Smooth muscle cell (in vitro differentiated cells): ENCODE data around the gene SUGCT. TPM values are rescaled to one million over a fixed set of nuclear protein-coding genes. Genes with fewer than 3 reads are reported as not detected.

Experiments used
- DNase-seq: peaks from one replicate; lab custom pipeline; 2025; ENCODE audit not compliant: unreplicated experiment; lab: John Stamatoyannopoulos, UW
- H2AFZ ChIP-seq: fragments of 200-600 bp; sonication (generic); 2 replicates; pipeline ENCODE4 v1.6.0; 2016; ENCODE audit warnings: antibody characterized with exemption, low read depth, mild to moderate bottlenecking
- H3F3A ChIP-seq: fragments of 200-600 bp; sonication (generic); 2 replicates; pipeline ENCODE4 v1.6.0; 2017; ENCODE audit warnings: antibody characterized with exemption, low read depth
- H3K27ac ChIP-seq: fragments of 200-600 bp; sonication (generic); 2 replicates; pipeline ENCODE4 v1.5.1; 2016; ENCODE audit warnings: low read depth, mild to moderate bottlenecking
- H3K27me3 ChIP-seq: fragments of 200-600 bp; sonication (generic); 2 replicates; pipeline ENCODE4 v1.6.1; 2016; ENCODE audit warnings: low read depth, mild to moderate bottlenecking
- H3K36me3 ChIP-seq: fragments of 200-600 bp; sonication (generic); 2 replicates; pipeline ENCODE4 v1.5.1; 2016; ENCODE audit warnings: low read depth
- H3K4me1 ChIP-seq: fragments of 200-600 bp; sonication (generic); 2 replicates; pipeline ENCODE4 v1.5.1; 2016; ENCODE audit warnings: low read depth
- H3K4me2 ChIP-seq: fragments of 200-600 bp; sonication (generic); 2 replicates; pipeline ENCODE4 v1.6.0; 2016; ENCODE audit warnings: mild to moderate bottlenecking
- H3K4me3 ChIP-seq: fragments of 200-600 bp; sonication (generic); 2 replicates; pipeline ENCODE4 v1.5.1; 2016; ENCODE audit warnings: mild to moderate bottlenecking
- H3K79me2 ChIP-seq: fragments of 200-600 bp; sonication (generic); 2 replicates; pipeline ENCODE4 v1.6.0; 2016; ENCODE audit warnings: low read depth, mild to moderate bottlenecking
- H3K9ac ChIP-seq: fragments of 200-600 bp; sonication (generic); 2 replicates; pipeline ENCODE4 v1.6.0; 2016; ENCODE audit warnings: low read depth
- H3K9me3 ChIP-seq: fragments of 200-600 bp; sonication (generic); replicated peaks from 2 replicates; pipeline ENCODE4 v1.5.1; 2016; ENCODE audit warnings: low read depth
- H4K20me1 ChIP-seq: fragments of 200-600 bp; sonication (generic); 2 replicates; pipeline ENCODE4 v1.6.0; 2016; ENCODE audit warnings: low read depth
- whole genome bisulfite sequencing: methylation state at CpG from one replicate; pipeline ENCODE4 v1.1.7; 2016; ENCODE audit warnings: low lambda C conversion rate; 5-methylcytosine and 5-hydroxymethylcytosine counted together
- polyA plus RNA-seq: library from polyadenylated mRNA; unstranded; fragments of >200 nt; fragmentation: Nextera tagmentation; extraction: Ambion mirVana; gene quantifications from 2 replicates; pipeline ENCODE4 v1.2.1, GENCODE V29; 2016
- total RNA-seq: library from RNA; depleted of rRNA; stranded (reverse); fragments of >200 nt; gene quantifications from 2 replicates; pipeline ENCODE4 v1.2.3, GENCODE V29; 2014
- TF ChIP-seq, protein P1 (sequence below): fragments of 200-600 bp; sonication (generic); IDR thresholded peaks from 2 replicates; pipeline ENCODE4 v1.5.1; 2017; ENCODE audit warnings: borderline replicate concordance, mild to moderate bottlenecking, antibody characterized with exemption; ENCODE audit not compliant: insufficient read depth, poor library complexity, severe bottlenecking

The SUGCT gene
- total and polyA plus RNA-seq, 2 experiments from 2014 or later = 16.9 to 65.8 TPM

DNA sequence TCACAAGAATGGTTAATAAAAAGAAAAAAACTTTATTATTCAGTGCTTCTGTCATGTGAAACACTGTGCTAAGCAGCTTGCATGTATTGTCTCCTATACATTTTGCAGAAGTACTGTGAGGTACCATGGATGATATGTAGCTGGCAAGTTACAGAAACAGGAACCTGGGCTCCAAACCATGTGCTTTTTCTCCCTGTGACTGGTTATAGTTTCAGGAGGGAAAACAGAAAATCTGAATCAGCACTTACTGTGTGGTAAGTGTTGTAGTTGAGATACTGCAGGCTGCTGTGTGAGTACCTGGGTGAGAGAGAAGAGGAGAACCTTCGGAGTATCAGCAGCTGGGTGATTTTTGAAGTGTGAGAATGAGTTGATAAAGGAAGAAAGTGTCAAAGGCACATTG, 285.0 kb downstream of the SUGCT start:
- Histone ChIP-seq H3K4me3 (no peak overlapping the region), H3K79me2 (no peaks in the 10 kb centered on the region), H3K9me3 (no peaks in the 10 kb centered on the region), H3K9ac (no peak overlapping the region), H3K27ac (no peak overlapping the region), H3K27me3 (no peaks in the 10 kb centered on the region), H3K4me2 (no peak overlapping the region), H3F3A (peaks cover 4% of the 10 kb centered on the region), H2AFZ (no peak overlapping the region), H3K4me1 (no peaks in the 10 kb centered on the region), H4K20me1 (no peaks in the 10 kb centered on the region), H3K36me3 (no peaks in the 10 kb centered on the region)
- 0% methylated on average over 1 of the region's 1 CpG for whole genome bisulfite sequencing
- TF ChIP-seq, protein P1, sequence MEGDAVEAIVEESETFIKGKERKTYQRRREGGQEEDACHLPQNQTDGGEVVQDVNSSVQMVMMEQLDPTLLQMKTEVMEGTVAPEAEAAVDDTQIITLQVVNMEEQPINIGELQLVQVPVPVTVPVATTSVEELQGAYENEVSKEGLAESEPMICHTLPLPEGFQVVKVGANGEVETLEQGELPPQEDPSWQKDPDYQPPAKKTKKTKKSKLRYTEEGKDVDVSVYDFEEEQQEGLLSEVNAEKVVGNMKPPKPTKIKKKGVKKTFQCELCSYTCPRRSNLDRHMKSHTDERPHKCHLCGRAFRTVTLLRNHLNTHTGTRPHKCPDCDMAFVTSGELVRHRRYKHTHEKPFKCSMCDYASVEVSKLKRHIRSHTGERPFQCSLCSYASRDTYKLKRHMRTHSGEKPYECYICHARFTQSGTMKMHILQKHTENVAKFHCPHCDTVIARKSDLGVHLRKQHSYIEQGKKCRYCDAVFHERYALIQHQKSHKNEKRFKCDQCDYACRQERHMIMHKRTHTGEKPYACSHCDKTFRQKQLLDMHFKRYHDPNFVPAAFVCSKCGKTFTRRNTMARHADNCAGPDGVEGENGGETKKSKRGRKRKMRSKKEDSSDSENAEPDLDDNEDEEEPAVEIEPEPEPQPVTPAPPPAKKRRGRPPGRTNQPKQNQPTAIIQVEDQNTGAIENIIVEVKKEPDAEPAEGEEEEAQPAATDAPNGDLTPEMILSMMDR = no peak
- no peak for DNase-seq

DNA sequence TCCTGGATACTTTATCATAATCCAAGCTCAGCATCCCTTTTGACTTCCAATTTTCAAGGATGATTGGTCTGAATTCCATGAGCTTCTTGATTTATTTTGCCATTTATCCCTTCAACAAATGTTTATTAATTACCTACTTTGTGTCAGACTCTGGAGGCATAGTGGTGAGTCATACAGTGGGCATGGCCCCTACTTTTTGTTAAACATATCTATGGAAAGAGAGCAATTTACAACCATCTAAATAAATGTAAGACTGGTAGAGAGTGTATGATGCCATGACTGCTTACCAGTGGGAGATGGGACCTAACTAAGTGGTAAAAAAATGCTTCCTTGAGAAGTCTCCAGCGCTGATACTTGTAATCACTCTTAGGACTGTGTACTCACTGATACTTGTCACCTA, 286.6 kb downstream of the SUGCT start:
- no peaks in the 10 kb centered on the region for H4K20me1 ChIP-seq
- WGBS = 96% methylated on average over 1 of the region's 1 CpG
- no peak overlapping the region for H3K27ac ChIP-seq
- TF ChIP-seq, protein P1 = no peak
- H3K79me2 ChIP-seq = no peaks in the 10 kb centered on the region
- H3F3A ChIP-seq = peaks cover 4% of the 10 kb centered on the region
- H2AFZ ChIP-seq = no peak overlapping the region
- no peaks in the 10 kb centered on the region for H3K9me3 ChIP-seq
- no peaks in the 10 kb centered on the region for H3K27me3 ChIP-seq
- no peak overlapping the region for H3K4me2 ChIP-seq
- no peak overlapping the region for H3K9ac ChIP-seq
- H3K4me3 ChIP-seq = no peak overlapping the region
- H3K4me1 ChIP-seq = no peaks in the 10 kb centered on the region
- no peaks in the 10 kb centered on the region for H3K36me3 ChIP-seq
- DNase-seq = no peak

DNA sequence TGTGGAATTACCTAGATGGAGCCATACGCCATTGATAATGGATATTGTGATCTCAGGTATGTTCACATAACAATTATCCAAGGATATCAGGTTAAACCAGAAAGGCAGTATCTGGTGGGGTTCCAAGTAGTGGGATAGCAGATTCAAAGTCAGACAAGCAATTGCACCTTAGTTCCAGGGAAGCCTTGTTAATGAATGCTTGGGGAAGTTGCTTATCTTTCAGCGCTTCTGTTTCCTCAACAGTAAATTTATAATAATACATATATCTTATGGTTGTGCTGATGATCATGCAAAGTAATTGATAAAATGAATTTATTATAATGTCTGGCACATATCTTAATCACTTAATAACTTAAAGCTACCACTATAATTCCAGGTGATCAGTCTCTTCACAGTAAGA, 290.9 kb downstream of the SUGCT start:
- no peak for DNase-seq
- 100% methylated on average over 2 of the region's 2 CpGs for WGBS
- Histone ChIP-seq H2AFZ (no peak overlapping the region), H3K27ac (no peak overlapping the region), H3K36me3 (no peaks in the 10 kb centered on the region), H3K4me2 (no peak overlapping the region), H3K9me3 (no peaks in the 10 kb centered on the region), H3K4me1 (no peaks in the 10 kb centered on the region), H3F3A (no peaks in the 10 kb centered on the region), H4K20me1 (no peaks in the 10 kb centered on the region), H3K9ac (no peak overlapping the region), H3K79me2 (no peaks in the 10 kb centered on the region), H3K4me3 (no peak overlapping the region), H3K27me3 (no peaks in the 10 kb centered on the region)
- TF ChIP-seq, protein P1 = no peak

DNA sequence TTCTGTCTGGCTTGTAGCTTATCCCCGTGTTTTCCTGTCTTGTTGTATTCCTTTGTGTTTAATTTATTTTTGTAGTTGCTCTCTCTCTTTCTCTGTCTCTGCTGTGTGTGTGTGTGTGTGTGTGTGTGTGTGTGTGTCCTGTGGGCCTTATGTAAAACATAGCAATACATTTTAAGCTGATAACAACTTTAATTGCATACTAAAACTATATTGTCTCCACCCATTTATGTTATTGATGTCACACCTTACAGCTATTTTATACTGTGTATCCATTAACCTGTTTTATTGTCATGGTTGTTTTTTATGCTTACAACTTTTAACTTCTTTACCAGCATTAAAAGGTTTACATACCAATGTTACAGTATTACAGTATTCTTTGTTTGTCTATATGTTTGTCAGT, 293.6 kb downstream of the SUGCT start:
- Histone ChIP-seq H3K79me2 (no peaks in the 10 kb centered on the region), H3K4me1 (no peaks in the 10 kb centered on the region), H3K9me3 (no peaks in the 10 kb centered on the region), H3K4me2 (no peak overlapping the region), H2AFZ (no peak overlapping the region), H3K27ac (no peak overlapping the region), H3F3A (no peaks in the 10 kb centered on the region), H3K27me3 (no peaks in the 10 kb centered on the region), H3K36me3 (no peaks in the 10 kb centered on the region), H3K9ac (no peak overlapping the region), H4K20me1 (no peaks in the 10 kb centered on the region), H3K4me3 (no peak overlapping the region)
- TF ChIP-seq, protein P1 = no peak
- 89% methylated on average over 1 of the region's 1 CpG for WGBS
- no peak for DNase-seq
